ENCODE measurements around the gene CTNNBL1.

DNA sequence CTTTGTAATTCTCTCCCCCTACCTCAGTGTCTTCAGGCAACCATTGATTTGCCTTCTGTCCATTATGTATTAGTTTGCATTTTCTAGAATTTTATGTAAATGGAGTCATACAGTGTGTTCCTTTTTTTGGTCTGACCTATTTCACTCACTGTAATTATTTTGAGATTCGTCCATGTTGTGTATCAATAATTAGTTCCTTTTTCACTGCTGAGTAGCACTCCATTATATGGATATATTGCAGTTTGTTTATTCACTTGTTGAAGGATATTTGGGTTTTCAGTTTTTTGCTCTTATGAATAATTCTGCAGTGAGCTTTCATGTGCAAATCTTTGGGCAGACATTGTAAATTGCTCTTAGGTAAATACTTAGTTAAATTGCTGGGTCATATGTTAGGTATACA, 97.1 kb downstream of the CTNNBL1 start:
- TF ChIP-seq, protein P1, sequence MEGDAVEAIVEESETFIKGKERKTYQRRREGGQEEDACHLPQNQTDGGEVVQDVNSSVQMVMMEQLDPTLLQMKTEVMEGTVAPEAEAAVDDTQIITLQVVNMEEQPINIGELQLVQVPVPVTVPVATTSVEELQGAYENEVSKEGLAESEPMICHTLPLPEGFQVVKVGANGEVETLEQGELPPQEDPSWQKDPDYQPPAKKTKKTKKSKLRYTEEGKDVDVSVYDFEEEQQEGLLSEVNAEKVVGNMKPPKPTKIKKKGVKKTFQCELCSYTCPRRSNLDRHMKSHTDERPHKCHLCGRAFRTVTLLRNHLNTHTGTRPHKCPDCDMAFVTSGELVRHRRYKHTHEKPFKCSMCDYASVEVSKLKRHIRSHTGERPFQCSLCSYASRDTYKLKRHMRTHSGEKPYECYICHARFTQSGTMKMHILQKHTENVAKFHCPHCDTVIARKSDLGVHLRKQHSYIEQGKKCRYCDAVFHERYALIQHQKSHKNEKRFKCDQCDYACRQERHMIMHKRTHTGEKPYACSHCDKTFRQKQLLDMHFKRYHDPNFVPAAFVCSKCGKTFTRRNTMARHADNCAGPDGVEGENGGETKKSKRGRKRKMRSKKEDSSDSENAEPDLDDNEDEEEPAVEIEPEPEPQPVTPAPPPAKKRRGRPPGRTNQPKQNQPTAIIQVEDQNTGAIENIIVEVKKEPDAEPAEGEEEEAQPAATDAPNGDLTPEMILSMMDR (IDR thresholded peaks at IDR 0.05), result no peak
- no peak for TF ChIP-seq POLR2A (IDR thresholded peaks at IDR 0.05)
